WTC11 (cell line): ENCODE data around the gene EDC4.

Experiments used
- CTCF ChIP-seq: fragments of 200-600 bp; IDR thresholded peaks from 2 replicates; pipeline ENCODE4 v1.8.0; 2022; ENCODE audit warnings: antibody characterized with exemption
- E2F1 ChIP-seq: sonication (generic); formaldehyde crosslinking; IDR thresholded peaks from 2 replicates; pipeline ENCODE4 v1.8.0; 2022; ENCODE audit warnings: mild to moderate bottlenecking, missing genetic modification reagents
- ESRRA ChIP-seq: sonication (generic); formaldehyde crosslinking; IDR thresholded peaks from 2 replicates; pipeline ENCODE4 v1.8.1; 2022; ENCODE audit warnings: mild to moderate bottlenecking, missing genetic modification reagents, borderline replicate concordance
- ETV6 ChIP-seq: sonication (generic); formaldehyde crosslinking; IDR thresholded peaks from 2 replicates; pipeline ENCODE4 v1.8.1; 2022; ENCODE audit warnings: mild to moderate bottlenecking, missing genetic modification reagents
- IRF1 ChIP-seq: sonication (generic); formaldehyde crosslinking; IDR thresholded peaks from 2 replicates; pipeline ENCODE4 v1.8.0; 2023; ENCODE audit warnings: missing genetic modification reagents
- RELA ChIP-seq: sonication (generic); formaldehyde crosslinking; IDR thresholded peaks from 2 replicates; pipeline ENCODE4 v1.8.1; 2022; ENCODE audit warnings: missing genetic modification reagents, mild to moderate bottlenecking, borderline replicate concordance
- TCF7 ChIP-seq: sonication (generic); formaldehyde crosslinking; IDR thresholded peaks from 2 replicates; pipeline ENCODE4 v1.8.0; 2022; ENCODE audit warnings: mild to moderate bottlenecking, low read depth, missing genetic modification reagents, moderate library complexity
- TEAD4 ChIP-seq: sonication (generic); formaldehyde crosslinking; IDR thresholded peaks from 2 replicates; pipeline ENCODE4 v1.8.0; 2022; ENCODE audit warnings: mild to moderate bottlenecking, missing genetic modification reagents
- ZNF281 ChIP-seq: sonication (generic); formaldehyde crosslinking; IDR thresholded peaks from 2 replicates; pipeline ENCODE4 v1.8.0; 2023; ENCODE audit warnings: mild to moderate bottlenecking, missing genetic modification reagents
- ZNF532 ChIP-seq: fragments of 250-450 bp; sonication (Bioruptor Pico); IDR thresholded peaks from 2 replicates; pipeline ENCODE4 v1.9.0; 2021; ENCODE audit warnings: mild to moderate bottlenecking, borderline replicate concordance

- TF ChIP-seq ESRRA (CRISPR knock-in tag) = no peak
- TF ChIP-seq E2F1 = no peak
- no peak for TF ChIP-seq RELA (CRISPR knock-in tag)
- TF ChIP-seq CTCF = no peak
- TF ChIP-seq ZNF281 (CRISPR knock-in tag) = no peak
- TF ChIP-seq ETV6 (CRISPR knock-in tag) = no peak
- TF ChIP-seq ZNF532 (CRISPR knock-in tag) = no peak
- TF ChIP-seq IRF1 (CRISPR knock-in tag) = no peak
- TF ChIP-seq TEAD4 = no peak
- no peak for TF ChIP-seq TCF7 (CRISPR knock-in tag)
Measured at GRCh38 chr16:67883146-67883871, 10.5 kb downstream of the EDC4 start.
